HG03521 (cell line): ENCODE data around the gene GSC2.

Source experiments
- ATAC-seq: cut with Tn5 transposase; IDR thresholded peaks from one replicate; pipeline ENCODE4 v1.9.1; 2021; ENCODE audit warnings: mild to moderate bottlenecking, moderate library complexity; ENCODE audit not compliant: unreplicated experiment

The GSC2 gene

DNA sequence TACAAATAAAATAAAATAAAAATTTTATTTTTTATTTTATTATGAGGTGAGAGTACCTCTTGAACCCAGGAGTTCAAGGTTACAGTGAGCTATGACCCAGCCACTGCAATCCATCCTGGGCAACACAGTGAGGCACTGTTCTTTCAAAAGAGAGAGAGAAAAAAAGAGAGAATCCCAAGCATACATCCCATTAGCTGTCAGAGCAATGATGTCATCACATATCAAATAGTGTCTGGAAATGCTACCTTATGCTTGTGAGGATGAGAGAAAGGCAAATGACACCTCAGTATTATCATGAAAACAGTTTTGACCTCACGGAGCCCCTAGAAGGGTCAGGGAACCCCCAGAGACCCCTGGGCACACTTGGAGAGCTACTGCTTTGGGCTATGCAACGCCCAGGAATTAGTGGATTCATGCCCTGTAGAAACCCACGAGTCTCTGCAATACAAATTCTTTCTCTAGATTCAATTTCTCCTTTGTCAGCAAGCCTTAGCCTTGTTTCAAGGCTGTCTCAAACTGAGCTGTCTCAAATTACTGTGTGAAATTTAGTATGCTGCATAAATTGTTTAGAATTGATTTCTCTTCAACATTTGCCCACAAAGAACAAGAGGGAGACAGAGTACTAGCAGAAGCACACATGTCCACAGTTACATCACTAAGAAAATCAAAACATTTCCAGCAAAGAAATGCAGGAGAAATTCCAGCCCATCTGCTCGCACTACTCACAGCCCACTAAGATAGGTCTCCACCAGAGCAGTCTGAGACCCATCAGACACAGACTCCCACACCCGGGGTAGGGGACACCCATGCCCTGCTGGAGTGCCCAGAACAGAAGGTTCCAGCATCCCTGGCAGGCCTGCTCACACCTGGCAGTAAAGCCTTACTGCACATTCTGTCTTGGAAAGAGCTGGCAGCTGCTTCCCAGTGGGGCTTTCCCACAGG lies 45.9 kb downstream of the GSC2 start:
- no peak for ATAC-seq

DNA sequence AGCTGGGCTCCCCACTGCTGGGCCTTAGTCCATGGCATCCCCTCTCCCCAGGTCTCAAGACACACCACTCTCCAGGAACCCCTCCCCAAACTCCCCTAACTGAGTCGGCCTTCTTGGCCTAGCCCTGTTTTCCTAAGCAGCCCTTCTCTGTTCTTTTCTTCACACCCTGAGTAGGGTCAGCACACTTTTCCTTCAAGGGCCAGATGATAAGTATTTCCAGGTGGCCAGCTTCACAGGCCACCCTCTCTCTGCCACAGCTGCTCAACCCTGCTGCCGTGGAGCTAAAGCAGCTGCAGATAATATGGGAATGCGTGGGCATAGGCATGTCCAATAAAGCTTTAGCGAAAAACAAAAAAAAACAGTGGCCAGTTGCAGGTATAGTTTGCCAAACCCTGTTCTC lies 51.9 kb downstream of the GSC2 start:
- no peak for ATAC-seq

DNA sequence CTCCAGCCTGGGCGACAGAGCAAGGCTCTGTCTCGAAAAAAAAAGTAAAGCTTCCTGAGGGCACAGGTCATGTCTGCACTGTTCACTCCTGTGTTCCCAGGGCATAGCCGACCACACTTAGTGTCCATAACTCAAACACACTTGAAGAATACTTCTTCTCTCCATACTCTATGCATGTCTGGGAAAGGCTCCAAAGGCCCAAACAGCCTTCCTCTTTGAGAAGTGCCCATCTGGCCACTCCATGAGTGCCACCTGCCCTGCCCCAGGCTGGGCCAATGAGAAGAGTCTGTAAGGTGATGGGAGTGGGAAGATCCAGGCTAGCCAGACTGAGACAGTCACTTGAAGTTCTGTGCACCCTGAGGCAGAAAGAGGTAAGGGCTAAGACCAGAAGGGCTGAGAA lies 52.6 kb downstream of the GSC2 start:
- no peak for ATAC-seq
